SU-DHL-6 (cell line): ENCODE results near the gene OR4K17.

ENCODE experiments used
- H2AFZ ChIP-seq: fragments of 200-600 bp; sonication (generic); 2 replicates; pipeline ENCODE4 v1.6.1; 2014; ENCODE audit warnings: low read depth, mild to moderate bottlenecking, moderate library complexity, mixed read lengths, antibody characterized with exemption, low read length; ENCODE audit not compliant: severe bottlenecking
- H3F3A ChIP-seq: fragments of 200-600 bp; shearing (Covaris generic); 2 replicates; pipeline ENCODE4 v1.6.0; 2016; ENCODE audit warnings: antibody characterized with exemption, mild to moderate bottlenecking; ENCODE audit not compliant: insufficient read depth
- H3K27ac ChIP-seq: fragments of 200-600 bp; sonication (generic); 2 replicates; pipeline ENCODE4 v1.5.1; 2016; ENCODE audit warnings: low read depth, mild to moderate bottlenecking, low read length, moderate library complexity, mixed read lengths
- H3K27me3 ChIP-seq: fragments of 200-600 bp; sonication (generic), shearing (Covaris generic); 2 replicates; pipeline ENCODE4 v1.6.0; 2014; ENCODE audit warnings: mild to moderate bottlenecking, low read length
- H3K36me3 ChIP-seq: fragments of 200-600 bp; sonication (generic); 2 replicates; pipeline ENCODE4 v1.6.1; 2014; ENCODE audit warnings: mild to moderate bottlenecking, low read length, mixed read lengths
- H3K4me2 ChIP-seq: fragments of 300-600, 200-600 bp; shearing (Covaris generic), sonication (generic); 2 replicates; pipeline ENCODE4 v1.6.0; 2014; ENCODE audit warnings: low read length, low read depth, mild to moderate bottlenecking; ENCODE audit not compliant: poor library complexity, severe bottlenecking
- H3K4me3 ChIP-seq: fragments of 200-600 bp; sonication (generic); 2 replicates; pipeline ENCODE4 v1.5.1; 2014; ENCODE audit warnings: antibody characterized with exemption, low read length, mild to moderate bottlenecking, mixed read lengths; ENCODE audit not compliant: insufficient read depth, poor library complexity, severe bottlenecking
- H3K79me2 ChIP-seq: fragments of 200-600 bp; sonication (generic); 2 replicates; pipeline ENCODE4 v1.6.1; 2014; ENCODE audit warnings: mild to moderate bottlenecking, low read length, moderate library complexity; ENCODE audit not compliant: insufficient read depth
- H3K9ac ChIP-seq: fragments of 200-600 bp; sonication (generic); 2 replicates; pipeline ENCODE4 v1.7.0; 2014; ENCODE audit warnings: mild to moderate bottlenecking, low read length
- H3K9me2 ChIP-seq: fragments of 200-600 bp; sonication (generic); replicated peaks from 2 replicates; pipeline ENCODE4 v1.6.1; 2014; ENCODE audit warnings: low read length; ENCODE audit not compliant: insufficient read depth
- H3K9me3 ChIP-seq: fragments of 200-600 bp; sonication (generic); 2 replicates; pipeline ENCODE4 v1.6.1; 2014; ENCODE audit warnings: low read length, mixed read lengths; ENCODE audit not compliant: insufficient read depth
- H4K20me1 ChIP-seq: fragments of 200-600 bp; sonication (generic); 2 replicates; pipeline ENCODE4 v1.6.1; 2014; ENCODE audit warnings: low read depth, mild to moderate bottlenecking, antibody characterized with exemption, low read length, moderate library complexity, mixed read lengths
- EZH2phosphoT487 ChIP-seq: fragments of 200-600 bp; sonication (generic), shearing (Covaris generic); conservative IDR thresholded peaks from 2 replicates; pipeline ENCODE4 v1.6.1; 2018; ENCODE audit warnings: mild to moderate bottlenecking, antibody characterized with exemption, low read length, moderate library complexity, mixed read lengths
- TF ChIP-seq, protein P1 (sequence below): fragments of 200-600 bp; sonication (generic); IDR thresholded peaks from one replicate; pipeline ENCODE4 v1.5.1; 2017; ENCODE audit warnings: antibody characterized with exemption, mild to moderate bottlenecking, low read length, moderate library complexity; ENCODE audit not compliant: insufficient read depth, poor library complexity, severe bottlenecking

Gene OR4K17

GRCh38 chr14:20143911-20144310 lies 33.4 kb downstream of the OR4K17 start:
- H3K9me3 ChIP-seq, result no peaks in the 10 kb centered on the region

GRCh38 chr14:20144820-20145219 lies 34.3 kb downstream of the OR4K17 start:
- Histone ChIP-seq H3K4me3 (no peak overlapping the region), H3K9ac (no peak overlapping the region), H3K9me3 (no peaks in the 10 kb centered on the region), H3K36me3 (no peaks in the 10 kb centered on the region), H3K4me2 (no peak overlapping the region), H3K9me2 (no peaks in the 10 kb centered on the region), H2AFZ (no peak overlapping the region), H4K20me1 (no peaks in the 10 kb centered on the region), H3K27ac (no peak overlapping the region), H3K27me3 (no peaks in the 10 kb centered on the region), H3F3A (no peaks in the 10 kb centered on the region), H3K79me2 (no peaks in the 10 kb centered on the region)
- TF ChIP-seq EZH2phosphoT487, result no peak
- TF ChIP-seq, protein P1, sequence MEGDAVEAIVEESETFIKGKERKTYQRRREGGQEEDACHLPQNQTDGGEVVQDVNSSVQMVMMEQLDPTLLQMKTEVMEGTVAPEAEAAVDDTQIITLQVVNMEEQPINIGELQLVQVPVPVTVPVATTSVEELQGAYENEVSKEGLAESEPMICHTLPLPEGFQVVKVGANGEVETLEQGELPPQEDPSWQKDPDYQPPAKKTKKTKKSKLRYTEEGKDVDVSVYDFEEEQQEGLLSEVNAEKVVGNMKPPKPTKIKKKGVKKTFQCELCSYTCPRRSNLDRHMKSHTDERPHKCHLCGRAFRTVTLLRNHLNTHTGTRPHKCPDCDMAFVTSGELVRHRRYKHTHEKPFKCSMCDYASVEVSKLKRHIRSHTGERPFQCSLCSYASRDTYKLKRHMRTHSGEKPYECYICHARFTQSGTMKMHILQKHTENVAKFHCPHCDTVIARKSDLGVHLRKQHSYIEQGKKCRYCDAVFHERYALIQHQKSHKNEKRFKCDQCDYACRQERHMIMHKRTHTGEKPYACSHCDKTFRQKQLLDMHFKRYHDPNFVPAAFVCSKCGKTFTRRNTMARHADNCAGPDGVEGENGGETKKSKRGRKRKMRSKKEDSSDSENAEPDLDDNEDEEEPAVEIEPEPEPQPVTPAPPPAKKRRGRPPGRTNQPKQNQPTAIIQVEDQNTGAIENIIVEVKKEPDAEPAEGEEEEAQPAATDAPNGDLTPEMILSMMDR, result no peak

More at GRCh38 chr14:20143911-20144310, 33.4 kb downstream of the OR4K17 start:
- Histone ChIP-seq H2AFZ (no peak overlapping the region), H3F3A (no peaks in the 10 kb centered on the region), H3K27ac (no peak overlapping the region), H3K9ac (no peak overlapping the region), H3K27me3 (no peaks in the 10 kb centered on the region), H3K9me2 (no peaks in the 10 kb centered on the region), H3K4me2 (no peak overlapping the region), H3K79me2 (no peaks in the 10 kb centered on the region), H4K20me1 (no peaks in the 10 kb centered on the region), H3K4me3 (no peak overlapping the region), H3K36me3 (no peaks in the 10 kb centered on the region)
- no peak for TF ChIP-seq EZH2phosphoT487
- TF ChIP-seq, protein P1, result no peak

GRCh38 chr14:20164462-20164861 lies 53.9 kb downstream of the OR4K17 start:
- no peaks in the 10 kb centered on the region for H3K9me3 ChIP-seq

More at GRCh38 chr14:20164462-20164861, 53.9 kb downstream of the OR4K17 start:
- TF ChIP-seq, protein P1, result no peak
- TF ChIP-seq EZH2phosphoT487, result no peak
- Histone ChIP-seq H3K4me3 (no peak overlapping the region), H3K27ac (no peak overlapping the region), H4K20me1 (no peaks in the 10 kb centered on the region), H3K27me3 (no peaks in the 10 kb centered on the region), H3K9me2 (no peaks in the 10 kb centered on the region), H2AFZ (no peak overlapping the region), H3K4me2 (no peak overlapping the region), H3K79me2 (no peaks in the 10 kb centered on the region), H3K9ac (no peak overlapping the region), H3F3A (no peaks in the 10 kb centered on the region), H3K36me3 (no peaks in the 10 kb centered on the region; the same call in 1 of the 2 replicates)
